ENCODE results near the gene HTN3. TPM values are rescaled to one million over a fixed set of nuclear protein-coding genes. Genes with fewer than 3 reads are reported as not detected.
"Not testable (repeated sequence)": the region's sequence is repeated elsewhere in the genome, so short reads cannot be mapped to it uniquely, and the experiment has no call there.

Gene HTN3
- not detected for polyA plus RNA-seq (2013, experiment 1 of 2; ENCODE audit: insufficient read length)
- polyA plus RNA-seq (2013, experiment 2 of 2; ENCODE audit: insufficient read length) = not detected

DNA sequence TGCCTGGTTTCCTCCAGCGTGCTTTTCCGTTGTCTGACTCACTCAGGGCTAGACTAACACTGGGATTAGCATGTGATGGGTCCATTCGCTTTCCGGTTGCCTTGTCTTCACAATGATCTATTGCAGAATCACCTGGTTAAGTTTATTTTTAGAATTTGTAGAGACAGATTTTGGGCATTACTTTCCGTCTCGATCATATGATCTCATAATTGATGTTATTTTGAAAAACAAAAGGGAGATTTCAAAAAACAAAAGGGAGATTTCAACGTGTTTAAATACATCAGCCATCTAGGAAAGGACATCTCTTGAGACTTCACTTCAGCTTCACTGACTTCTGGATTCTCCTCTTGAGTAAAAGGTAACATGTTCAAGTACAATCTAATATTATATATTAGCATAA lies at the start of gene HTN3:
Gene HTN3 (plus strand): TSS at position 301 of the 400 bp plus-strand sequence. CDS start 2,282 bp downstream, outside the sequence.
- DNase-seq = not testable (repeated sequence)

DNA sequence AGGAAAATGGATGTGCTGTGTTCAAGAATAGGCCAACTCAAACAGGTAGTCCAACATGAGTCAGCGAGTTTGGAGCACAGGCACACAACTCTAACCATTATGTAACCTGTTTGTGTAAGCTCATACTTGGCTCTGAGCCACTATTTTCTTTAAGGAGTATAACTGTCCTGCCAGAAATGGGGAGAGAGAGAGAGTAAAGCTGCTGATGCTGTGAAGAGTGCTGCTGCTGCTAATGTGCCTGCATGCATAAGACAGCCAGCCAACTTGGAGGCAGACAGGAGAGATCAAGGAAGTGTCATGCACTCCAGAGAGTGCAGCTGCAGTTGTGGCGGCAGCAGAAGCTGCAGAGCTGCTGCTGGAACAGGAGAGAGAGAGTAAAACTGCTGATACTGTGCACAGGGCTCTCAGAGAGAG lies 44.2 kb upstream of the HTN3 start:
- DNase-seq = peak; percentile 0

DNA sequence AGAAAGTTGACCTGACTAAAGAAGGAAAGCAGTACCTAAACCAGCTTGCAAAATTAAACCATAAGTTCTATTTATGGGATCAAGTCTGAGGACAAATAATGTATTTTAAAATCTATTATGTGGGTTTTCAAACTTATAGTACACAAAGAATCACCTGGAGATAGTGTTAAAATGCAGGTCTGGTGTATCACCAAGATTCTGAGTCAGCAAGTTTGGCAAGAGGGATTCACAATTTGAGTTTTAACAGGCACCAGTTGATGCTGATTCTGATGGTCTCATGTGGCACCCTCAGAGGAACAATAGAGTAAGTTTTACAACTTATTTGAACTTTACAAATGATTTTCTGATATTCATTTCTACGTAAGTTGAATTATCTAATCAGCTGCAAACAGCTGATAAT lies 41.6 kb upstream of the HTN3 start:
- no peak for DNase-seq

DNA sequence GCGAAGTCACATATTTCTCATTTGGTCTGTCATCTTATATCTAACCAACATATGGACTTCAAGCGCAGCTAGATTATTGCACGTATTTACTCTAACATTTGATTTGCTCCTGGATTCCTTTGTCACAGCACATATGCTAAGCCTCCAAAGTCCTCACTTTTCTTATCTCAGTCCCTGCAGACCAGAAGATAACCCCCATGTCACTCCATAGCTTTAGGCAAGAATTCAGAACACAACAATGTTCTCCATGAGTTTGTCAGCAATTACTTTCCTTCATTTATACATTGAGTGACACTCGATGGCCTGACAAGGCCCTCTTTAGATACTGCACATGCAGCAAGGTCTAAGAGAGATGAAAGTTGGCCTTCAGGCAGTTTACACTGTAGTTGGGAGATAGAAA lies 37.2 kb upstream of the HTN3 start:
- no peak for DNase-seq

DNA sequence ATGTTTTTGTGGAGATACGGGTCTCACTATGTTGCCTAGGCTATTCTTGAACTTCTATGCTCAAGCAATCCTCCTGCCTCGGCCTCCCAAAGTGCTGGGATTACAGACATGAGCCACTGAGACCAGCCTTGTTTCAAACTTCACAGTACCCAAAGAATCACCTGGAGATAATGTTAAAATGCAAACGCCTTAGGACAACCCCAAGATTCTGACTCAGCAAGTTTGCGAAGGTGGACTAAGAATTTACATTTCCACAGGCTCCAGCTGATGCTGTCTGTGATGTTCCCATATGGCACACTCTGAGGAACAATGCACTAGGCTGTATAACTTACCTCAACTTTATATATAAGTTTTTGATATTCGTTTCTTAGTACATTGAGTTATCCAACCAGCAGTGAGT lies 33.5 kb upstream of the HTN3 start:
- no peak for DNase-seq

DNA sequence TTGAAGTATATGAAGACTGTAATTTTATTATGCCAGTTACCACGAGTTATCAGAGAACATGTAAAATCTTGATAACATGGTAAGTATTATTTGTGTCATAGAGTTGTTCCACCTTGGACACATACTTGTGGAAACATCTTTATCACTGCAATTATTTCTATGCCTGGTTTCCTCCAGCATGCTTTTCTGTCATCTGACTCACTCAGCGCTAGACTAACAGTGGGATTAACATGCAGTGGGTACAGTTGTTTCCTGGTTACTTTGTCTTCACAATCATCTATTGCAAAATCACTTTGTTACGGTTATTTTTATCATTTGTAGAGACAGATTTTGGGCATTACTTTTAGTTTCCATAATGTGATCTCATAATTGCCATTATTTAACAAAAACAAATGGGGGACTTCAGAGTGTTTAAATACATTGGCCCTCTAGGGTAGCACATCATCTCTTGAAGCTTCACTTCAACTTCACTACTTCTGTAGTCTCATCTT lies 32.7 kb upstream of the HTN3 start, which contains the start of gene STATH:
Gene STATH (plus strand): TSS at position 441 of the 491 bp plus-strand sequence. CDS start 2,472 bp downstream, outside the sequence.
- no peak for DNase-seq

DNA sequence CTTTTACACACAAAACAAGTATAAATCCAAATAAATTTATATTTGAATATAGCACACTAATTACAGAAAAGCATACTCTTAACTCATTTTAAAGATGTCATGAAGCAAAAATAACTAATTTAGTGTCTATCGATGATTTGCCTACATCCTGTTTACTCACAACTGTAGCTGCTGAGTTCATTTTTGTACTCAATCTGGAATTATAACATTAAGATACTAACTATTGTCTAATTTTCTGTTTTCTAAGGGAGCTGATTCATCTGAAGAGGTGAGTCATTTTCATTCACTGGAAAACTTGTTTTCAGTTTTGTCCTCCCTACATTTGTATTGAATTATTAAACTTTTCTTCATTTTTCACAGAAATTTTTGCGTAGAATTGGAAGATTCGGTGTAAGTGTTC lies 28.8 kb upstream of the HTN3 start:
- DNase-seq = no peak

DNA sequence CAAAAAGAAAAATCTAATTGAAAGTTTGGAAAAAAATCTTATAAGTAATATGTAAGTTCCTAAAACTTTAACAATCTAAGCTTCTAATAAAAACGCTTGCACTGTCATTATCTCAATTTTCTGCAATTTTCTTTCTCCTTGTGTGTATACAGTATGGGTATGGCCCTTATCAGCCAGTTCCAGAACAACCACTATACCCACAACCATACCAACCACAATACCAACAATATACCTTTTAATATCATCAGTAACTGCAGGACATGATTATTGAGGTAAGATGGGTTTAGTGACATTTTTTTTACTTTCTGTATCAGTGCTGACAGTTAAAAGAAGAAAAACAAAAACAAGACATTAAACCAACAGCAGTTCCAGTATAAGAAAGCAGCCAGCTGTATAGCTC lies 27.5 kb upstream of the HTN3 start:
- DNase-seq = no peak

DNA sequence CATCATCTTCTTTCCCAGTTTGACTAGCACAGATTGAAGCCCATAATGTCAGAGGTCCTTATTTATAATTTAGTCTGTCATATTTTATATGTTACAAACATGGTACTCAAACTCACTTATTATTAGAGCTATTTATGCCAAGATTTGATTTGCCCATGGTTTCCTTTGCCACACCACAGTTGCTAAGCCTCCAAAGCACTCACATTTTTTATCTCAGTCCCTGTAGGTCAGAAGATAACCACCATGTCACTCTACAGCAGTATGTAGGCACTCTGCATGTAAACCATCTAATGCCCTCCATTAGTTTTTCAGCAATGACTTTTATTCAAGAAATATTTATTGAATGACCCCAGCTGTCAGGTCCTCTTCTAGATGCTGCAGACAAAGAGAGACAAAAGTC lies 25.8 kb upstream of the HTN3 start:
- no peak for DNase-seq

DNA sequence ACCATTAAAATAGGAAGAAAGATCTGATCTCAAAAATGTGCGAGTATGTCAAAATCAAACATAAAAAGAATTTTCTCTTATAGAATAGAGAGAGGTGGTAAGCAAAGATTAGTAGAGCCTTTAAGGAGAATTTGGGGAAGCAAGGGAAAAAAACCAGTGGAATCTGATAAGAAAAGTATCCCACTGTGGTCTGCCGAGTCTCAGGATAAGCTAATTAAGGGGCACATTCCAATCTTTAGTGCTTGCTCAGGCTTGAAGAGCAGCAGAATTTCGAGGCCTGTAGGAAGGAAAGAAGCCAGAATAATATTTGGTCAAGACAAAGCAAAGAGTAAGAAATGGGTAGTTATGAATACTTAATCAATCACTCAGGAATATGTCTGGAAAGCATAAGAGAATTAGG lies 19.5 kb upstream of the HTN3 start:
- DNase-seq = no peak

DNA sequence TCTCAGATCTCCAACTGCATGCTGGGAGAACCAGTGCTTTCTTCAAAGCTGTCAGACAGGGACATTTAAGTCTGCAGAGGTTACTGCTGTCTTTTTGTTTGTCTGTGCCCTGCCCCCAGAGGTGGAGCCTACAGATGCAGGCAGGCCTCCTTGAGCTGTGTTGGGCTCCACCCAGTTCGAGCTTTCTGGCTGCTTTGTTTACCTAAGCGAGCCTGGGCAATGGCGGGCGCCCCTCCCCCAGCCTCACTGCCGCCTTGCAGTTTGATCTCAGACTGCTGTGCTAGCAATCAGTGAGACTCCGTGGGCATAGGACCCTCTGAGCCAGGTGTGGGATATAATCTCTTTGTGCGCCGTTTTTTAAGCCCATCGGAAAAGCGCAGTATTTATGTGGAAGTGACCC lies 9.3 kb upstream of the HTN3 start:
- not testable (repeated sequence) for DNase-seq

DNA sequence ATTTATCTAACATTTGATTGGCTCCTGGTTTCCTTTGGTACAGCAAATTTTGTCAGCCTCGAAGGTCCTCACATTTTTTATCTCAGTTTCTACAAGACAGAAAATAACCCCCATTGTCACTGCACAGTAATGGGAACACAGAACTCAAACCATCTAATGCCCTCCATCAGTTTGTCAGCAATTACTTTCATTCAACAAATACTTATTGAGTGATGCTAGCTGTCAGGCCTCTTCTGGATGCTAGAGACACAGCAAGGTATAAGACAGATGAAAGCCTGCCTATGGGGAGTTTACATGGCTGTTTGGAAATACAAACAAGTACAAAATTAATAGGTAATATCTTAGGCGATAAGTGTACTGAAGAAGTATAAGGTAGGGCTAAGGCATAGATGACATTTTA lies 5.0 kb upstream of the HTN3 start:
- DNase-seq = no peak

DNA sequence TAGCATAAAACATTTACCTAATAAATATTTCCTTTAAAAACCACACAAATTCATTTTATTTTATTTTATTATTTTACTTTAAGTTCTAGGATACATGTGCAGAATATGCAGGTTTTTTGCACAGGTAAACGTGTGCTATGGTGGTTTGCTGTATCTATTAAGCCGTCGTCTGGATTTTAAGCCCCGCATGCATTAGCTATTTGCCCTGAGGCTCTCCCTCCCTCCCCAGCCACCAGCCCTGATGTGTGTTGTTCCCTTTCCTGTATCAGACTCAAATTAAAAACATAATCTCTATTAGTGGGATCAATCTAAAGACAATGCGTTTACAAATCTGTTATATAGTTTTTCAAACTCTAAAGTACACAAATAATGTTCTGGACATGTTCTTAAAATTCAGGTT lies 1.2 kb upstream of the HTN3 start:
- no peak for DNase-seq

DNA sequence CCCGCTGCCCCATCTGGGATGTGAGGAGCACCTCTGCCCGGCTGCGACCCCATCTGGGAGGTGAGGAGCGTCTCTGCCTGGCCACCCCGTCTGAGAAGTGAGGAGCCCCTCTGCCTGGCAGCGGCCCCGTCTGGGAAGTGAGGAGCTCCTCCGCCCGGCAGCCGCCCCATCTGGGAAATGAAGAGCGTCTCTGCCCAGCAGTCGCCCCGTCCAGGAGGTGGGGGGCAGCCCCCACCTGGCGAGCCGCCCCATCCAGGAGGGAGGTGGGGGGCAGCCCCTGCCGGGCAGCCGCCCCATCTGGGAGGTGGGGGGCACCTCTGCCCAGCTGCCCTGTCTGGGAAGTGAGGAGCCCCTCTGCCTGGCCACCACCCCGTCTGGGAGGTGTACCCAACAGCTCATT lies 9.3 kb downstream of the HTN3 start:
- not testable (repeated sequence) for DNase-seq

DNA sequence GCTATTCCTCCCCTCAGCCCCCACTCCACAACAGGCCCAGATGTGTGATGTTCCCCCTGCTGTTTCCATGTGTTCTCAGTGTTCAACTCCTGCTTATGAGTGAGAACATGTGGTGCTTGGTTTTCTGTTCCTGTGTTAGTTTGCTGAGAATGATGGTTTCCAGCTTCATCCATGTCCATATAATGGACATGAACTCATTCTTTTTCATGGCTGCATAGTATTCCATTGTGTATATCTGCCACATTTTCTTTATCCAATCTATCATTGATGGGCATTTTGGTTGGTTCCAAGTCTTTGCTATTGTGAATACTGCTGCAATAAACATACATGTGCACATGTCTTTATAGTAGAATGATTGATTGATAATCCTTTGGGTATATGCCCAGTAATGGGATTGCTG lies 11.7 kb downstream of the HTN3 start:
- DNase-seq = not testable (repeated sequence)

DNA sequence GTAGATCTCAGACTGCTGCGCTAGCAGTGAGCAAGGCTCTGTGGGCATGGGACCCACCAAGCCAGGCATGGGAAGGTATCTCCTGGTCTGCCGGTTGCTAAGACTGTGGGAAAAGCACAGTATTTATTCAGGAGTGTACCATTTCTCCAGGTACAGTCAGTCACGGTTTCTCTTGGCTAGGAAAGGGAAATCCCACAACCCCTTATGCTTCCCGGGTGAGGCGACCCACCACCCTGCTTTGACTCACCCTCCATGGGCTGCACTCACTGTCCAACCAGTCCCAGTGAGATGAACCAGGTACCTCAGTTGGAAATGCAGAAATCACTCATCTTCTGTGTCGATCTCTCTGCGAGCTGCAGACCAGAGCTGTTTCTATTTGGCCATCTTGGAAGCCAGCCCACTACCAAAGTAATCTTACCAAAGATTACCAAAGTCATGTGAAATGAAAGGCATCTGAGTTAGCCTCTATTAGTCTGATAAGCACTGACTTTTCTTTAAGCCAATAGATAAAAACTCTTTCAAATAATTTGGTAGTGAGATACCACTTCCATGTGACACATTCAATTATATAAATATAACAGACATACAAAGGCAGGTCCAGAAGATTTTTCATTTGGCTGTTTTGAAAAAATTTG lies 13.5 kb downstream of the HTN3 start:
- no peak for DNase-seq

DNA sequence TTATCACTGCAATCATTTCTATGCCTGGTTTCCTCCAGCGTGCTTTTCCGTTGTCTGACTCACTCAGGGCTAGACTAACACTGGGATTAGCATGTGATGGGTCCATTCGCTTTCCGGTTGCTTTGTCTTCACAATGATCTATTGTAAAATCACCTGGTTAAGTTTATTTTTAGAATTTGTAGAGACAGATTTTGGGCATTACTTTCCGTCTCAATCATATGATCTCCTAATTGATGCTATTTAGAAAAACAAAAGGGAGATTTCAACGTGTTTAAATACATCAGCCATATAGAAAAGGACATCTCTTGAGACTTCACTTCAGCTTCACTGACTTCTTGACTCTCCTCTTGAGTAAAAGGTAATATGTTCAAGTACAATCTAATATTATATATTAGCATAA lies 21.9 kb downstream of the HTN3 start, which contains the start of gene HTN1:
Gene HTN1 (plus strand): TSS at position 301 of the 400 bp plus-strand sequence. CDS start 2,639 bp downstream, outside the sequence.
- DNase-seq = not testable (repeated sequence)

DNA sequence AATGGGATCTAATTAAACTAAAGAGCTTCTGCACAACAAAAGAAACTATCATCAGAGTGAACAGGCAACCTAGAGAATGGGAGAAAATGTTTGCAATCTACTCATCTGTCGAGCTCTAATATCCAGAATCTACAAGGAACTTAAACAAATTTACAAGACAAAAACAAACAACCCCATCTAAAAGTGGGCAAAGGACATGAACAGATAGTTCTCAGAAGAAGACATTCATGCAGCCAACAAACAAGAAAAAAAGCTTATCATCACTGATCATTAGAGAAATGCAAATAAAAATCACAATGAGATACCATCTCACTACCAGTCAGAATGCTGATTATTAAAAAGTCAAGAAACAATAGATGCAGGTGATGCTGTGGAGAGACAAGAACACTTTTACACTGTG lies 28.3 kb downstream of the HTN3 start:
- DNase-seq = not testable (repeated sequence)

DNA sequence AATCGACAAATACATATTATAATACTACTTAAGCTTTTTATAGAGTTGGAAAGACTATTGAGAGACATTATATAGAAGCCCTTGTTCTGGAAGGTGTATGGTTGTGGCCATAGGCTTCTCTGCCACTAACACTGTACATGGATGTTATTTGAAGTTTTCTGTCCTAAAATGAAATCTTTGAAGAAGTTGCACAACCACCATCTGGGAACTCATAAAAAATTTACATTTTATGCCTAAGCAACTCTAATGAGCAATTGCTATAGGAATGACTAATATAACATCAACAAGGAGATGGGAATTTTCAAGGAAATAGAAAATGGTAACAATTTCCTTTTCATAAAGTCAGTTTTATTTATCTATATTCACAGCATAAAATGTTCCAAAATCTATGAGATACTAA lies 29.4 kb downstream of the HTN3 start:
- DNase-seq = no peak

DNA sequence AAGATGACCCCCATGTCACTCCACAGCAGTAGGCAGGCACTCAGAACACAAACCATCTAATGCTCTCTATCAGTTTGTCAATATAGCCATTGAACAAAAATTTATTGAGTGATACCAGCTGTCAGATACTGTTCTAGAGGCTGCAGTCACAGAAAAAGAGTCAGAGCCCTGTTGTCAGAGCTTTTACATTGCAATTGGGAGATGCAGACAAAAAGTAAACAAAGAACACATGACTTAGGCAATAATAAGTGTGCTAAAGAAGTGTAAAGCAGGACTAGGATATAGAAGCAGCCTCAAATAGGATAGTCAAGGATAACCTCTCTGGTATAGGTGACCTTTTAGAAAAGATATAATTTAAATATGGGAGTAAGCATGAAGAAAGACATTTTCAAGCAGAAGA lies 30.9 kb downstream of the HTN3 start:
- DNase-seq = no peak

DNA sequence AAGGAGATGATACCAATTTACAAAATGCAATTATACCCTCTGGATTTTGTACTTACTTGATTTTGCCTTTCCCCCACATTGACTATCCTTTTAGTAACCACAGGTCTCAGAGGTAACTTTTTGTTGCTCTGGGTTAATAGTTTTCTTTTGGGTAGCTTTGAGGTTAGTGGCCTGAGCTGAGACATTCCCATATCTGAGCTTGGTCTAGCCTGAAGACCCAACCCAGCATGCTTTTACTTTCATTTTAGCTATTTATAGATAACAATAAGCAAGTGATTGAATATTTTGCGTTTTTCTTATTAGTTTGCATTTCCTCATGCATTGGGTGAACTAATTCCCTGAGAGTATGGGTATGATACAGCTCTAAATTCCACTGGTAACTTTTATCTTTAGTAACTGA lies 33.7 kb downstream of the HTN3 start:
- DNase-seq = no peak

DNA sequence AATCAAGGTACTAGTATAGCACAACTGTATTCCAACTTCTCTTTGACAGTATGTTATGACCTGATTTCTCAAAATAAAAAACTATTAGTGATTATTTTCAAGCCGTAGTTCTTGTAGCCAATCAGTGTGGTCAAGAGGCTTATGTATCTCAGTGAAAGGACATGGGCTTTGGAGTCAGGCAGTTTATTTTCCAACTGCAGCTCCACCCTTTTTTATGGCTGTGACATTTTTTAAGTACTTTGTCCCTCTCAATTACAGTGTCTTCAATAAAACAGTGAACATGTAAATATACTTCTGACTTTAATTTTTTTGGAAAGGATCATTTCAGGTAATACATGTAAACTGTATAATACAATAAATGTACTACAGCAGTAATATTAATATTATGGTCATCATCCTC lies 51.9 kb downstream of the HTN3 start:
- DNase-seq = no peak

All from fibroblast of skin of scalp (primary cell).